Activated naive CD4-positive, alpha-beta T cell treated with anti-CD3 and anti-CD28 coated beads, Interleukin-2, amount 10 ng/mL, durations not matched to agents 7 days and 5 days (primary cell): ENCODE data around the gene MOB1B.
A peak's percentile ranks its signal among the peaks of the same experiment; 100 is the strongest.

ENCODE experiments used
- CTCF ChIA-PET: fragments of 350-600 bp; sonication (Branson Sonifier 250); formaldehyde crosslinking; loops from one replicate; lab custom pipeline; 2021; ENCODE audit warnings: antibody characterized with exemption; lab: Charles Lee
- DNase-seq: peaks from one replicate; pipeline ENCODE4 v3.0.0-alpha.2; 2020
- H3K27ac Mint-ChIP-seq: one replicate; pipeline ENCODE4 v1.8.0; 2021; ENCODE audit warnings: mild to moderate bottlenecking, moderate library complexity, mixed read lengths
- H3K27me3 Mint-ChIP-seq: one replicate; pipeline ENCODE4 v1.8.0; 2021; ENCODE audit warnings: mild to moderate bottlenecking, mixed read lengths
- H3K36me3 Mint-ChIP-seq: one replicate; pipeline ENCODE4 v1.8.0; 2021; ENCODE audit warnings: mixed read lengths
- H3K4me1 Mint-ChIP-seq: one replicate; pipeline ENCODE4 v1.8.0; 2021; ENCODE audit warnings: mixed read lengths
- H3K4me3 Mint-ChIP-seq: one replicate; pipeline ENCODE4 v1.8.0; 2021; ENCODE audit warnings: mild to moderate bottlenecking, moderate library complexity, mixed read lengths
- H3K9me3 Mint-ChIP-seq: one replicate; pipeline ENCODE4 v1.8.0; 2021; ENCODE audit warnings: mixed read lengths

The MOB1B gene

GRCh38 chr4:70927502-70928137, 25.5 kb downstream of the MOB1B start:
- H3K4me1 Mint-ChIP-seq = peaks cover 28% of the 10 kb centered on the region
- no peaks in the 10 kb centered on the region for H3K9me3 Mint-ChIP-seq
- H3K27ac Mint-ChIP-seq = peak overlapping the region; percentile 26
- no peak overlapping the region for H3K4me3 Mint-ChIP-seq
- DNase-seq = peak; percentile 36
- H3K27me3 Mint-ChIP-seq = no peaks in the 10 kb centered on the region
- H3K36me3 Mint-ChIP-seq = peaks cover 4% of the 10 kb centered on the region
- CTCF ChIA-PET = interaction anchor here (0.8 to 0.9 kb wide), 2 partner anchors 25 to 193 kb away, joined by 3 read pairs; partner anchors contain the start of gene MOB1B

GRCh38 chr4:70930530-70931256, 28.5 kb downstream of the MOB1B start:
- Mint-ChIP-seq H3K4me3 (no peak overlapping the region), H3K4me1 (peaks cover 26% of the 10 kb centered on the region), H3K9me3 (peaks cover 3% of the 10 kb centered on the region), H3K36me3 (peaks cover 8% of the 10 kb centered on the region), H3K27ac (no peak overlapping the region), H3K27me3 (no peaks in the 10 kb centered on the region)
- no peak for DNase-seq
- CTCF ChIA-PET = interaction anchor here (0.7 kb wide), 1 partner anchor 194 kb away, joined by 4 read pairs; no protein-coding TSS in a partner anchor

DNA sequence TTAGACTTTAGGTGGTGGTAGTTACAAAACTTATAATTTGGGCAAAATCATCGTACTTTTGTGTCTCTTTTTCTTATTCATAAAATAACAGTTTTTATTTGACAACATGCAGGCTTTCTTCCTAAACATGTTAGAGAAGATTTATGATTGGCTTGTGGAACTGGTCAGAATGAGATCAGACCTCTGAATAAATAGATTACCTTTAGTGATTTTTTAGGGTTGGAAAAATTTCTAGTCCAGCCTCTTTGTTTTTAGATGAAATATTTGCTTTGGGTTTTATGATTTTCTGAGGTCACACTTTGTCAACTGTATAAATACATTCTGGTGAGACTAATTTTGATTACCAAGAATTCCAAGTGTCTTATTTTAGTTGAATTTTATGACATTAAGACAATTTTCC, 29.2 kb downstream of the MOB1B start:
- DNase-seq = no peak
- Mint-ChIP-seq H3K36me3 (peaks cover 8% of the 10 kb centered on the region), H3K4me1 (peaks cover 24% of the 10 kb centered on the region), H3K27ac (no peak overlapping the region), H3K27me3 (no peaks in the 10 kb centered on the region), H3K4me3 (no peak overlapping the region), H3K9me3 (peaks cover 3% of the 10 kb centered on the region)
- CTCF ChIA-PET = interaction anchor here (0.7 kb wide), 1 partner anchor 194 kb away, joined by 4 read pairs; no protein-coding TSS in a partner anchor

- Mint-ChIP-seq H3K36me3 (peaks cover 4% of the 10 kb centered on the region), H3K27ac (peak overlapping the region; percentile 28), H3K9me3 (peaks cover 3% of the 10 kb centered on the region), H3K27me3 (no peaks in the 10 kb centered on the region), H3K4me1 (peaks cover 17% of the 10 kb centered on the region), H3K4me3 (no peak overlapping the region)
- CTCF ChIA-PET = no interaction called here
- no peak for DNase-seq
Measured at GRCh38 chr4:70932984-70933383, 30.8 kb downstream of the MOB1B start.

GRCh38 chr4:70935038-70935695, 33.0 kb downstream of the MOB1B start:
- Mint-ChIP-seq H3K9me3 (peaks cover 3% of the 10 kb centered on the region), H3K4me1 (peaks cover 15% of the 10 kb centered on the region), H3K4me3 (no peak overlapping the region), H3K27ac (no peak overlapping the region), H3K36me3 (peaks cover 5% of the 10 kb centered on the region), H3K27me3 (no peaks in the 10 kb centered on the region)
- no peak for DNase-seq
- CTCF ChIA-PET = no interaction called here

- Mint-ChIP-seq H3K27me3 (no peaks in the 10 kb centered on the region), H3K36me3 (peaks cover 5% of the 10 kb centered on the region), H3K4me1 (peaks cover 15% of the 10 kb centered on the region), H3K4me3 (no peak overlapping the region), H3K27ac (no peak overlapping the region), H3K9me3 (peaks cover 3% of the 10 kb centered on the region)
- CTCF ChIA-PET = interaction anchor here (1.1 kb wide), 1 partner anchor 98 kb away, joined by 3 read pairs; no protein-coding TSS in a partner anchor
- DNase-seq = peak; percentile 28
Measured at GRCh38 chr4:70936200-70936787, 34.1 kb downstream of the MOB1B start.

DNA sequence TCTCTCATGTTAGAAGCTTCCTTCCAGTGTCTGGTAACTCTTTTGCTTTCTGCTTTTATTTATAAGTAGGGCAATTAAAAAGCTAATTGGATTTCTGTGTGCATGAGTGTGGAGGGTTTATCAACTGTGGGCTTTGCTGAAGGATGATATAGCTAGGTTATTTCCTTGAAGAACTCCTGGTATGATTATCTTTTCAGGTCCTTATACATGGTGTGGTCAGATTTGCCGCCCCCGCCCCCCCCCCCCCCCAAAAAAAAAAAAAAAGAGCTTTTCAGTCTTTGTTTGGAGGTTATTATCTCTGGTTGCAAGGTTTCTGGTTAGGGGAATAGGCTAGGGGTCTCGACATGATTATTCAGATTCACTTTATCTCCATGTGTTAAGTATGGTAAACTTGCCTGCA, 35.9 kb downstream of the MOB1B start:
- no peak for DNase-seq
- no peak overlapping the region for H3K4me3 Mint-ChIP-seq
- H3K27ac Mint-ChIP-seq = no peak overlapping the region
- no peaks in the 10 kb centered on the region for H3K27me3 Mint-ChIP-seq
- CTCF ChIA-PET = no interaction called here
- H3K4me1 Mint-ChIP-seq = peaks cover 15% of the 10 kb centered on the region
- H3K36me3 Mint-ChIP-seq = peaks cover 2% of the 10 kb centered on the region
- H3K9me3 Mint-ChIP-seq = peaks cover under 1% of the 10 kb centered on the region

GRCh38 chr4:70940134-70940533, 38.0 kb downstream of the MOB1B start:
- Mint-ChIP-seq H3K27me3 (no peaks in the 10 kb centered on the region), H3K4me3 (no peak overlapping the region), H3K4me1 (peaks cover 15% of the 10 kb centered on the region), H3K36me3 (peaks cover 6% of the 10 kb centered on the region), H3K27ac (no peak overlapping the region), H3K9me3 (no peaks in the 10 kb centered on the region)
- DNase-seq = no peak
- CTCF ChIA-PET = interaction anchor here (0.9 kb wide), 1 partner anchor 10 kb away, joined by 3 read pairs; no protein-coding TSS in a partner anchor

GRCh38 chr4:70943114-70943513, 40.9 kb downstream of the MOB1B start:
- DNase-seq = no peak
- Mint-ChIP-seq H3K9me3 (no peaks in the 10 kb centered on the region), H3K4me1 (no peaks in the 10 kb centered on the region), H3K4me3 (no peak overlapping the region), H3K27me3 (no peaks in the 10 kb centered on the region), H3K36me3 (peaks cover 6% of the 10 kb centered on the region), H3K27ac (no peak overlapping the region)
- CTCF ChIA-PET = interaction anchor here (0.6 kb wide), 1 partner anchor 37 kb away, joined by 3 read pairs; no protein-coding TSS in a partner anchor

DNA sequence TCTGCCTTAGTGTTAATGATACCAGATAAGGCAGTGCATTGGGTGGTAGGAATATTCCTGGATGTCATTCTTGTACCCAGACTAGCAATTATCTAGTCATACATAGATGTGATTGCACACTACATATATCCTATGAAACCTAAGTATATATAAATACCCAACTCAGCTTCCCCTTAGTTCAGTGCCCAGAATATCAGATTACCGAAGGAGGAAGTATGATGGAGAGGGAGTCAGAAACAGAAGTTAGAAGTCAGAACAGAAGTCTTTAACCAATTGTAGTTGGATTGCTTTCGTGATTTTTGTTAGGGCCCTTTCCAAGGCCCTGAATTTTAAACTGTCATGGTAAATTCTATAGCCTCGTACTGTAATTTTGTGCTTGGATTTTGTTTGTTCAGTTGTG, 42.9 kb downstream of the MOB1B start:
- H3K36me3 Mint-ChIP-seq = peaks cover 4% of the 10 kb centered on the region
- H3K27me3 Mint-ChIP-seq = no peaks in the 10 kb centered on the region
- H3K9me3 Mint-ChIP-seq = no peaks in the 10 kb centered on the region
- H3K4me1 Mint-ChIP-seq = no peaks in the 10 kb centered on the region
- no peak for DNase-seq
- no peak overlapping the region for H3K27ac Mint-ChIP-seq
- CTCF ChIA-PET = no interaction called here
- H3K4me3 Mint-ChIP-seq = no peak overlapping the region

DNA sequence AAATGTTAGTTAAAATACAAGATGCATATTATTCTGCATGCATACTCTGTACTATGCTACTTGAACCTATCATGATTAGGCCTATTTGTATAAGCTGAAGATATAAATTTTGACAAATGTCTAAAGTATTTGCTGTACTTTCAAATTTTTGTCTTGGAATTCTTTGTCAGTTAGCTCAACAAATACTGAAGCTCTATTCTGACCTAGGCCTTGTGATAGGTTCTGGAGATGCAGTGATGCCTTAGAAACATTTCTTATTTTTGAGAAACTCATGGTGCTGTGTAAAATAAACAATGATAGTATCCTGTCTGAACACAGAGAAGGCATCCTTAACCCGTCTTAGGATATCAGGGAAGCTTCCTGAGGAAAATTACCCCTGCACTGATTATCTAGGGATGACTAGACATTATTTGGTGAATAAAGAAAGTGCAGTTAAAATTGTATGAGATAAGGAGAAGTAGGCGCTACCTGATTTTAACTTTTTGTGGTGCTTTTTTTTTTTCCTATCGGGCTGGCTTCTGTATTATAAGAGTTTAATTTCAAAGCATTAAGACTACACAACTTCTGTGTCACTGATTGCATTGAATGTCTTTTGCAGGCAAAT, 43.4 kb downstream of the MOB1B start:
- no peaks in the 10 kb centered on the region for H3K4me1 Mint-ChIP-seq
- peaks cover 4% of the 10 kb centered on the region for H3K36me3 Mint-ChIP-seq
- CTCF ChIA-PET = no interaction called here
- no peak for DNase-seq
- H3K27ac Mint-ChIP-seq = no peak overlapping the region
- no peak overlapping the region for H3K4me3 Mint-ChIP-seq
- no peaks in the 10 kb centered on the region for H3K27me3 Mint-ChIP-seq
- no peaks in the 10 kb centered on the region for H3K9me3 Mint-ChIP-seq

- Mint-ChIP-seq H3K36me3 (peaks cover 4% of the 10 kb centered on the region), H3K4me3 (no peak overlapping the region), H3K27me3 (no peaks in the 10 kb centered on the region), H3K27ac (no peak overlapping the region), H3K9me3 (no peaks in the 10 kb centered on the region), H3K4me1 (no peaks in the 10 kb centered on the region)
- CTCF ChIA-PET = interaction anchor here (0.5 kb wide), 1 partner anchor 746 kb away, joined by 3 read pairs; no protein-coding TSS in a partner anchor
- no peak for DNase-seq
Measured at GRCh38 chr4:70946939-70947338, 44.8 kb downstream of the MOB1B start.

DNA sequence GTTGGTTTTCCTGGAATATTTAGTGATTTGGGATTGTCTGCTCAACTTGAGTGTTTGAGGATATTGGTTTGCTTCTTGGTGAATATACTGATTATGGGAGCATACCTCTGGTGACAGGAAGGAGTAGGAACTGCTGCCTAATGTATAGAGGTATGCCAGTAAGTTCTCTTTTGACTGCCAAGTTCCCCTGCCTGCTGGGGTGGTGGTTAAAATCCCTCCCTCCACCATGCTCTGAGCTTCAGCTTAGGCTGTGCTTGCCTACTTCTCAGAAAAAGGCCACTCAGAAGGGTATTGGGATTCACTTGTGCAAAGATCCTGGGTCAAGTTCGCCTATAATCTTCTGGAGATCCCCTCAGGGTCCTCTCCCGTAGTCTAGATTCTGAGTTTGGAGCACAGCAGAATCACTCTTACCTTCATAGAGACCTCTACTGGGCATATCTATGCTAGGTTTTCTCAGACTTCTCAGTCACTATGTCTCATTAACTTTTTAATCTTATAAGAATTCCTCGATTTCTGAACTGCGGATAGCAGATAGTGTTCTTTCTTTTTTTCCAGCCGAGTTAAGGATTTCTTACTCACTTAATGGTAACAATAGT, 46.6 kb downstream of the MOB1B start:
- no peak for DNase-seq
- Mint-ChIP-seq H3K36me3 (no peaks in the 10 kb centered on the region), H3K27me3 (no peaks in the 10 kb centered on the region), H3K27ac (no peak overlapping the region), H3K4me3 (no peak overlapping the region), H3K9me3 (no peaks in the 10 kb centered on the region), H3K4me1 (no peaks in the 10 kb centered on the region)
- CTCF ChIA-PET = interaction anchor here (1.2 kb wide), 1 partner anchor 38 kb away, joined by 3 read pairs; no protein-coding TSS in a partner anchor
